HG03520 (cell line): ENCODE measurements around the gene PCSK6.
"Not testable (repeated sequence)": the region's sequence is repeated elsewhere in the genome, so short reads cannot be mapped to it uniquely, and the experiment has no call there.

Experiments
- ATAC-seq: cut with Tn5 transposase; IDR thresholded peaks from one replicate; pipeline ENCODE4 v1.9.1; 2021; ENCODE audit warnings: mild to moderate bottlenecking, moderate library complexity; ENCODE audit not compliant: unreplicated experiment

Gene PCSK6

DNA sequence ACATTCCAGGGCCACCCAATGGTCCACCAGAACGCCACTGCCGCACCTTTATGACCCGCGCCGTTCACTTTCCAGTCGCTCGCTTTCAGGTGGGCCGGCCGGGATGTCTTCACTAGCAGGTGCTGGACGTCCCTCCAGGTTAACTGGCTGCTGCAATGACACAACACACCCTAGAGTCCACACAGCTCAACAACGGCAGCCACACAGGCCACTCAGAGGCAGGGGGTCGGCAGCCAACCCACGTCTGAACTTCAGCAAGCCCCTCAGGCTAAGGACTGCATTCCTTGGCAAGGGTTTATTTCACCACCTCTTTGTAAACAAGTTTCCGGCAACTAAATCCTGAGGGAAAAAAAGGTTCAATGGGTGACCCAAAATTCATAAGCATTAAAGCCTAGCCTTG is 105.2 kb downstream of the PCSK6 start:
- no peak for ATAC-seq

GRCh38 chr15:101382544-101382943 is 107.0 kb downstream of the PCSK6 start:
- no peak for ATAC-seq

- no peak for ATAC-seq
Observed at GRCh38 chr15:101381671-101382212, 107.8 kb downstream of the PCSK6 start.

GRCh38 chr15:101380146-101380545 is 109.4 kb downstream of the PCSK6 start:
- no peak for ATAC-seq

- no peak for ATAC-seq
Observed at GRCh38 chr15:101379647-101380046, 109.9 kb downstream of the PCSK6 start.

DNA sequence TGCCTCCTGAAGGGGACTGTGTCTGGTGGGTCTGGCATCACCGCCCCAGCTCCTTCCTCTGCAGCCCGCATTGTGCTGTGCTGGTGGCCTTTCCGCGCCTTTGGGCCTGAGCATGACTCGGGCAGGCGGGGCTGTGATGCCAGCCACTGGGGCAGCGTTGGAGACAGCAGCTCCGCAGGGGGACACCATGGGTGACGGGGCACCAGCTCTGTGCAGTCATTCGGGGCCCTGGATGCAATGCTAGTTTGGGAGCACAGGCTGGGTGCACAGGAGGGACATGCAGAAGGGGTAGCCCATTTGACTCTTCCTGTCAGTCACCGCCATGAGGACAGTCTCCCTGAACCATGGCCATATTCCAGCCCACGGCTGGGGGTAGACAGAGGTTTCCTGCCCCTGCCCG is 110.6 kb downstream of the PCSK6 start:
- ATAC-seq: no peak

DNA sequence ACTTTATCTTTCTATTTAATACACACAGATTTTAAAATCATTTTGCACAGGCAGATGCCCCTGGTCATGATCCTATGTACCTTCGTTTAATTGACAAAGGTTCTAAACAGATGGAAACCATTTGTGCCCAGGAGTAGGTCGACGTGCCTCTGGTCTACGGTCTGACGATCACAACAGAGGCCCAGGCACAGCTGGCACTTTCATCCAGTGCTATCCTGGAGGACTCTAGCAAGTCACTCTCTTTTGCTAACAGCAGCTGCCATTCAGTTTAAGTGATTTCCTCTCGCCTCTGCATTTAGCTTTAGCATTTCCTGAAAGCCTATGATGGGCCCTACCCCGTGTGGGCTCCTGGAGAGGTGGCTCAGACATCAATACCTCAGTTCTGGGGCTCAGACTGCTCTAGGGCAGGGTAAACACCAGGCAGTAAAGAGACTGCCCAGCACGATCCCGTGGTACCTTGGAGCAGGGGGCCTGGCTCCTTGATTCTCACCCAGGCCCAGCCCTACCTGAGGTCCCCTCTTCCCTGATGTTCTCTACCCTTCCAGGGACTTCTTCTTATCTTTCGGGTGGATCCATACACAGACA is 111.2 kb downstream of the PCSK6 start:
- no peak for ATAC-seq

DNA sequence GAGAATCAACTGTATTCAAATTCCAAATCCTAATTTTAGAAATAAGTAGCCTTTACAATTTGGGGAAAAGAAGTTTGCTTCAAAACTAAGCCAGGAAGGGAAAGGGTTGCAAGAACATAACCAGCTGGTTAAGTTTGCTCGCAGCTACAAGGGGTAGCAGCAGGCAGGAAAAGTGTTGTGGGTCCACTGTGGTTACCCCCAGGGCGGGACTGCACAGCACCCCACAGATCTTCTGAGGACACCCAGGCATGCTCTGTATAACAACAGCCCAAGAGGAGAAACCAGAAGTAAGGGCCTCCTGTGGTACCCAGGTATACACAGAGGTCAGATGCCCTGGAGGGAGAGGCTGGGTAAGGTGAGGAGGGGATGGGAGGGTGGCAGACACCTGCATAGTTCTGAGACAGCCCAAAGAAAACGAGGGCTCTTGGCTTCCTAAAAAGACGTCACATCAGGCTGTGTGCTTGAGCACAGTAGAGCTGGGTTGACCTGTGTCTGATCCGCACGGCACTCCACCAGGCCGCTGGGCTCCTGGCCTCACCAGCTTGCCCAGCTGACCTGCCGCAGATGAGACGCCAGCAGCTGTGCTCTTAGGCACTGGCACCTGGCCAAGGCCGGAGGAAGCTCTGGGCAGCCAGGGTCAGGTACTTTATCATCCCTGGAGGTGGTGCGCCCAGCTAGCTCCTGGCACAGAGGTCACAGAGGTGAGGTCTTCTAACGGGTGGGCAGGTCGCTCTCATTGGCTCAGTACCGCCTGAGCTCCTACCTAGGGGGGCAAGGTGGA is 112.7 kb downstream of the PCSK6 start:
- no peak for ATAC-seq

GRCh38 chr15:101375006-101375405 is 114.5 kb downstream of the PCSK6 start:
- not testable (repeated sequence) for ATAC-seq

GRCh38 chr15:101374326-101374725 is 115.2 kb downstream of the PCSK6 start:
- no peak for ATAC-seq

- ATAC-seq: no peak
Observed at GRCh38 chr15:101373577-101373976, 115.9 kb downstream of the PCSK6 start.

- no peak for ATAC-seq
Observed at GRCh38 chr15:101372960-101373525, 116.5 kb downstream of the PCSK6 start.

DNA sequence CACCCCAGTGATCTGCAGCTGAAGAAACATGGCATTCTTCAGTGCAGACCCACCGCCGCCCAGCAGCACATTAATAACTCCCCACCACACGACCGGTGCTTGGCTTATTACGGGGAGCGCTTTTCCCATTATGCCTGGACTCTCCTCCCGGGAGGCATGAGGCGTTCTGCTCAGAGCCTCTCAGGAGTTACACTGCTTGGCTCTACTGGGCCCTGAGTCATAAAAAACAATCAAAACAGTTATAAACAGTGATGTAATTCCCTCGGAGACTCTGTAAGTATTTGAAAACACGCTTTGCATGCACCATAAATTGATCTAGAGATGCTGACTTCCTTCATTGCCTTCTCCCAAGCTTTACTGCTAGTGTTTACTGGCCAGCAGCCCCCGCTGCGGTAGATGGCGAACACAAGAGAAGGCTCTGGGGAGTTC is 117.3 kb downstream of the PCSK6 start:
- no peak for ATAC-seq

DNA sequence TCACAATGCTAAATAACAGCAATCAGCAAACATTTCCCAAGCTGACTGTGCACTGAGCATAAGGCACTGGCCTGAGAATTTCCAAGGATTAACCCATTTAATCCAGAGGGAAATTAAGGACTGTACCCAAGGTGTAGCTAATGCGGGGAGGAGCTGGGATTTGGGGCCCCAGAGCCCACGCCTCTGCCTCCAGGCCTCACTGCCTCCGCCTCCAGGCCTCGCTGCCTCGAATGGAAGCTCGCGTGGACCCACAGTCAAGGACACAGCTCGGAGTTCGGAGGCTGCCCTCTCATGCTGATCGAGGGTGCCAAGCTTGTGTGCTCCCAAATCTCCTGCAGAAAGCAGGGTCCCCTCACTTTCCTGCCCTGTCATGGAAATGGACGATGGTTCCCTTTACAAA is 118.0 kb downstream of the PCSK6 start:
- ATAC-seq: no peak

- ATAC-seq: no peak
Observed at GRCh38 chr15:101371081-101371480, 118.4 kb downstream of the PCSK6 start.

DNA sequence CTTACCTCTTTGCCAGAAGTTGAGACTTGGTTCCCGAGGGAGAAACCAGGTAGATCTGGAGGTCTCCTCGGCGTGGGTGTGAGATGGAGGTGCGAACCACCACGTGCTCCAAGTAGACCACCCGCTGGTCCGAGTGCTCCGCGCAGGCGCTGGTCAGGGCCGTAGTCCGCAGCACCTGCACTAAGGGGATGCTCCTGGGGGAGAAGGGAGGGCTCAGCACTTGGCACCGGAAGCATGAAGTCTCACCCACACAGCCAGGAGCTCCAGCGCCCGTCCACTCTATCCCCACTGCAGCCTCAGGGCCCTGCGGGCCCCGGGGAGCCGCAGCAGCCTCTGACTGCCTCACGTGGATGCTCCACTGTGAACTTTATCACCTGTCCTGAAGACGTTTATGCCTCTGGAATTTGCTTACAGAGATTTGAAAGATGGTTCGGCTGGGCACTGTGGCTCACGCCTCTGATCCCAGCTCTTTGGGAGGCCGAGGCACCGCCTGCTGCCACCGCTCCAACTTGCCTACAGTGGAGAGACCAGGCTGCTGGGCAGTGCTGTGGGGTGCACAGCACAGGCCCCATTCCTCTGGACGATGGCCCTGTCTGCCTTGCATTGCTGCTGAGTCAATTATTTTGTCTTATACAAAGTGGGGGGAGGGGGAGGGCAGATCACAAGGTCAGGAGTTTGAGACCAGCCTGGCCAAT is 119.0 kb downstream of the PCSK6 start:
- ATAC-seq: no peak

DNA sequence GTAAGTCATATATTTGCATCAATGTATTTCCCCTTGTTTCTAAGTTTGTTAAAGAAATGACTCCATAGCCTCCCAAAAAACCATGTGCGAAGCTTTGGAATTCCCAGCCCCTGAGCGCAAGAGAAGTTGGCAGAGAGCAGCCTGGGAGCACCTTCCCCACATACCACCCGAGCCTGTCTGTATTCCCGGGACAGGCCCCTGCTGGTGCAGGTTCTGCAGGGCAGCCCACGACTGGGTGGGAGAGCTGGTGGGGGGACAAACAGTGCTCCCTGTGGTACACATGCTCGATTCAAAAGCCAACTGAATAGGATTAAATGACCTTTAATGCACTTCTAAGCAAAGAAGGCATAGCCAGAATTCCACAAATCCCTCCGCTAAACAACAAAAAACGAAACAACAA is 119.8 kb downstream of the PCSK6 start:
- ATAC-seq: no peak

DNA sequence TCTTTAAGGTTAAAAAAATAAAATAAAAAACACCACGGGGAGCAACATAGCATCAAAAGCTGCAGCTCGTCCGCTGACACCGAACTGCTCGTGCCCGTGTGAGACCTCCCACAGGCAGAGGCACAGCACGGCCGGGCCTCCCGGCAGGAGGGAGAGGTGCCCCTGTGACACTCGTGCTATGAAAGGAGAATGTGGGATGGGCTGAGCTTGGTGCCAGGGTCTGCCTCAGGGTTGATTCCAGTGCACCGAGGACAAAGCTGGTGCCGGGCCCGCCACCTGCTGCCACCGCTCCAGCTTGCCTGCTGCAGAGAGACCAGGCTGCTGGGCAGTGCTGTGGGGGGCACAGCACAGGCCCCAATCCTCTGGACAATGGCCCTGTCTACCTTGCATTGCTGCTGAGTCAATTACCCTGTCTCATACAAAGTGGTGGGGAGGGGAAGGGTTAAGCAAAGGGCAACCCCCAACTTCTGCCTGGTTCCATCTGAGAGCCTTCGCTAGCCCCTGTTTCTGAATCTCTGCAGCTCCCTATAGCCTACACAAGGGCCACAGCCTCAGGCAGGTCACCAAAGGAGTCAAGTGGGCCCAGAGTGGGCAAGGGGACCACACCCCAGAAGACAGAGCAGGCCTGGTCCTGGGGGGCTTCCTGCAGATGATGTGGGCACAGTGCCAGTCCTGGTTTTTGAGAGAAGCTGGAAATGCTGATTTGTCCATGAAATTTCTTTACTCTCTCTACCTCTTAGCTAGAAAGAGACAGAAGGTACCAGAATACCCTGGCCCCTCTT is 120.5 kb downstream of the PCSK6 start:
- no peak for ATAC-seq

GRCh38 chr15:101368086-101368780 is 121.3 kb downstream of the PCSK6 start:
- no peak for ATAC-seq

- no peak for ATAC-seq
Observed at GRCh38 chr15:101366853-101367252, 122.7 kb downstream of the PCSK6 start.
